ENCODE measurements around the gene GABARAP.

GABARAP gene

DNA sequence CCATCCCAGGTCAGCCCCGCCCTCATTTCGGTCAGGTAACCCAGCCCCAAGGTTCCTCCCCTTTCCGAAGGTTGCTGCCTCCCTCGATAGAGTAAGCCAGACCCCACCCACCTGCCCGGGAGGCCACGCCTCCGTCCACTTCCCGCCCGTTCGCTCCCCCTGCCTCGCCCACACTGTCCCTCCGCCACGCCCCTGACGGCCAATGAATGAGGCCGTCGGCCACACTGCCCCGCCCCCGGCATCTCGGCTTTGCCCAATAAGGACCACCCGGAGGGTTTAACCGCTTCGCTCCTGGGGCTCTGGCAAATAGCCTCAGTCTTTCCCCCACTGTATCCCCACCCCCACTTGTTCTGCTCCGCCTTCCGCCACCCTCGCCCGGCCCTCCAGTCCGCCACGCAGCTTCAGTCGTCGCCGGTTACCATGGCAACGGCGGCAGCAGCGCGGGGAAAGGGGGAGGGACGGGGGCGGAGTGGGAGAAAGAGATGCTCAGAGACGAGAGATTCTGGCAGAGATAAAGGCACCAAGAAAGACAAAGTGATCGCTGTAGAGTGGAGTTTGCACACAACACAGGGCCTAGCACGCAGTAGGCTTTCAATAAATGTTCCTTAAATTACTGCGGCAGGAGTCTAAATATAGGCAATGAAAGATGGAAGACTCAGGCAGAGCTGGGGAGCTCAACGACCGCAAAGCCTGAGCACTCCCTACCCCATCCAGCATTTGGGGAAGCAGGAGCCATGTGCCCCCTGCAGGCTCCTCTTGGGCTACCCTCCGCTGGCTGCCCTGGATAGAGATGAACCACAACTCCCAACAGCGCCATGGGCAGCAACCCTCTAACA is 27.7 kb downstream of the GABARAP start (continued):
- TF ChIP-seq, protein P1, sequence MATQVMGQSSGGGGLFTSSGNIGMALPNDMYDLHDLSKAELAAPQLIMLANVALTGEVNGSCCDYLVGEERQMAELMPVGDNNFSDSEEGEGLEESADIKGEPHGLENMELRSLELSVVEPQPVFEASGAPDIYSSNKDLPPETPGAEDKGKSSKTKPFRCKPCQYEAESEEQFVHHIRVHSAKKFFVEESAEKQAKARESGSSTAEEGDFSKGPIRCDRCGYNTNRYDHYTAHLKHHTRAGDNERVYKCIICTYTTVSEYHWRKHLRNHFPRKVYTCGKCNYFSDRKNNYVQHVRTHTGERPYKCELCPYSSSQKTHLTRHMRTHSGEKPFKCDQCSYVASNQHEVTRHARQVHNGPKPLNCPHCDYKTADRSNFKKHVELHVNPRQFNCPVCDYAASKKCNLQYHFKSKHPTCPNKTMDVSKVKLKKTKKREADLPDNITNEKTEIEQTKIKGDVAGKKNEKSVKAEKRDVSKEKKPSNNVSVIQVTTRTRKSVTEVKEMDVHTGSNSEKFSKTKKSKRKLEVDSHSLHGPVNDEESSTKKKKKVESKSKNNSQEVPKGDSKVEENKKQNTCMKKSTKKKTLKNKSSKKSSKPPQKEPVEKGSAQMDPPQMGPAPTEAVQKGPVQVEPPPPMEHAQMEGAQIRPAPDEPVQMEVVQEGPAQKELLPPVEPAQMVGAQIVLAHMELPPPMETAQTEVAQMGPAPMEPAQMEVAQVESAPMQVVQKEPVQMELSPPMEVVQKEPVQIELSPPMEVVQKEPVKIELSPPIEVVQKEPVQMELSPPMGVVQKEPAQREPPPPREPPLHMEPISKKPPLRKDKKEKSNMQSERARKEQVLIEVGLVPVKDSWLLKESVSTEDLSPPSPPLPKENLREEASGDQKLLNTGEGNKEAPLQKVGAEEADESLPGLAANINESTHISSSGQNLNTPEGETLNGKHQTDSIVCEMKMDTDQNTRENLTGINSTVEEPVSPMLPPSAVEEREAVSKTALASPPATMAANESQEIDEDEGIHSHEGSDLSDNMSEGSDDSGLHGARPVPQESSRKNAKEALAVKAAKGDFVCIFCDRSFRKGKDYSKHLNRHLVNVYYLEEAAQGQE (tag by site-specific recombination; IDR thresholded peaks at IDR 0.05), result no peak
- TF ChIP-seq ZNF76 (tag by site-specific recombination; IDR thresholded peaks at IDR 0.05; ENCODE audit: borderline replicate concordance, low read depth), result peak; percentile 97; the same call in 1 of the 2 replicates
- TF ChIP-seq, protein P2, sequence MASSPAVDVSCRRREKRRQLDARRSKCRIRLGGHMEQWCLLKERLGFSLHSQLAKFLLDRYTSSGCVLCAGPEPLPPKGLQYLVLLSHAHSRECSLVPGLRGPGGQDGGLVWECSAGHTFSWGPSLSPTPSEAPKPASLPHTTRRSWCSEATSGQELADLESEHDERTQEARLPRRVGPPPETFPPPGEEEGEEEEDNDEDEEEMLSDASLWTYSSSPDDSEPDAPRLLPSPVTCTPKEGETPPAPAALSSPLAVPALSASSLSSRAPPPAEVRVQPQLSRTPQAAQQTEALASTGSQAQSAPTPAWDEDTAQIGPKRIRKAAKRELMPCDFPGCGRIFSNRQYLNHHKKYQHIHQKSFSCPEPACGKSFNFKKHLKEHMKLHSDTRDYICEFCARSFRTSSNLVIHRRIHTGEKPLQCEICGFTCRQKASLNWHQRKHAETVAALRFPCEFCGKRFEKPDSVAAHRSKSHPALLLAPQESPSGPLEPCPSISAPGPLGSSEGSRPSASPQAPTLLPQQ (tag by site-specific recombination; IDR thresholded peaks at IDR 0.05), result 0 out of 2 replicates have a peak, but pooled peaks have one; percentile 11
- TF ChIP-seq, protein P3, sequence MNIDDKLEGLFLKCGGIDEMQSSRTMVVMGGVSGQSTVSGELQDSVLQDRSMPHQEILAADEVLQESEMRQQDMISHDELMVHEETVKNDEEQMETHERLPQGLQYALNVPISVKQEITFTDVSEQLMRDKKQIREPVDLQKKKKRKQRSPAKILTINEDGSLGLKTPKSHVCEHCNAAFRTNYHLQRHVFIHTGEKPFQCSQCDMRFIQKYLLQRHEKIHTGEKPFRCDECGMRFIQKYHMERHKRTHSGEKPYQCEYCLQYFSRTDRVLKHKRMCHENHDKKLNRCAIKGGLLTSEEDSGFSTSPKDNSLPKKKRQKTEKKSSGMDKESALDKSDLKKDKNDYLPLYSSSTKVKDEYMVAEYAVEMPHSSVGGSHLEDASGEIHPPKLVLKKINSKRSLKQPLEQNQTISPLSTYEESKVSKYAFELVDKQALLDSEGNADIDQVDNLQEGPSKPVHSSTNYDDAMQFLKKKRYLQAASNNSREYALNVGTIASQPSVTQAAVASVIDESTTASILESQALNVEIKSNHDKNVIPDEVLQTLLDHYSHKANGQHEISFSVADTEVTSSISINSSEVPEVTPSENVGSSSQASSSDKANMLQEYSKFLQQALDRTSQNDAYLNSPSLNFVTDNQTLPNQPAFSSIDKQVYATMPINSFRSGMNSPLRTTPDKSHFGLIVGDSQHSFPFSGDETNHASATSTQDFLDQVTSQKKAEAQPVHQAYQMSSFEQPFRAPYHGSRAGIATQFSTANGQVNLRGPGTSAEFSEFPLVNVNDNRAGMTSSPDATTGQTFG (tag by site-specific recombination; IDR thresholded peaks at IDR 0.05; ENCODE audit: borderline replicate concordance), result no peak
- no peak for TF ChIP-seq ZNF416 (tag by site-specific recombination; IDR thresholded peaks at IDR 0.05)
- TF ChIP-seq ZNF701 (tag by site-specific recombination; IDR thresholded peaks at IDR 0.05), result no peak
- peak; percentile 88 for TF ChIP-seq IKZF3 (tag by site-specific recombination; IDR thresholded peaks at IDR 0.05)
- peak; percentile 50 for TF ChIP-seq ZNF341 (tag by site-specific recombination; IDR thresholded peaks at IDR 0.05; ENCODE audit: low read depth)
- TF ChIP-seq, protein P4, sequence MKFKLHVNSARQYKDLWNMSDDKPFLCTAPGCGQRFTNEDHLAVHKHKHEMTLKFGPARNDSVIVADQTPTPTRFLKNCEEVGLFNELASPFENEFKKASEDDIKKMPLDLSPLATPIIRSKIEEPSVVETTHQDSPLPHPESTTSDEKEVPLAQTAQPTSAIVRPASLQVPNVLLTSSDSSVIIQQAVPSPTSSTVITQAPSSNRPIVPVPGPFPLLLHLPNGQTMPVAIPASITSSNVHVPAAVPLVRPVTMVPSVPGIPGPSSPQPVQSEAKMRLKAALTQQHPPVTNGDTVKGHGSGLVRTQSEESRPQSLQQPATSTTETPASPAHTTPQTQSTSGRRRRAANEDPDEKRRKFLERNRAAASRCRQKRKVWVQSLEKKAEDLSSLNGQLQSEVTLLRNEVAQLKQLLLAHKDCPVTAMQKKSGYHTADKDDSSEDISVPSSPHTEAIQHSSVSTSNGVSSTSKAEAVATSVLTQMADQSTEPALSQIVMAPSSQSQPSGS (tag by site-specific recombination; IDR thresholded peaks at IDR 0.05; ENCODE audit: low read depth), result no peak
- TF ChIP-seq, protein P5, sequence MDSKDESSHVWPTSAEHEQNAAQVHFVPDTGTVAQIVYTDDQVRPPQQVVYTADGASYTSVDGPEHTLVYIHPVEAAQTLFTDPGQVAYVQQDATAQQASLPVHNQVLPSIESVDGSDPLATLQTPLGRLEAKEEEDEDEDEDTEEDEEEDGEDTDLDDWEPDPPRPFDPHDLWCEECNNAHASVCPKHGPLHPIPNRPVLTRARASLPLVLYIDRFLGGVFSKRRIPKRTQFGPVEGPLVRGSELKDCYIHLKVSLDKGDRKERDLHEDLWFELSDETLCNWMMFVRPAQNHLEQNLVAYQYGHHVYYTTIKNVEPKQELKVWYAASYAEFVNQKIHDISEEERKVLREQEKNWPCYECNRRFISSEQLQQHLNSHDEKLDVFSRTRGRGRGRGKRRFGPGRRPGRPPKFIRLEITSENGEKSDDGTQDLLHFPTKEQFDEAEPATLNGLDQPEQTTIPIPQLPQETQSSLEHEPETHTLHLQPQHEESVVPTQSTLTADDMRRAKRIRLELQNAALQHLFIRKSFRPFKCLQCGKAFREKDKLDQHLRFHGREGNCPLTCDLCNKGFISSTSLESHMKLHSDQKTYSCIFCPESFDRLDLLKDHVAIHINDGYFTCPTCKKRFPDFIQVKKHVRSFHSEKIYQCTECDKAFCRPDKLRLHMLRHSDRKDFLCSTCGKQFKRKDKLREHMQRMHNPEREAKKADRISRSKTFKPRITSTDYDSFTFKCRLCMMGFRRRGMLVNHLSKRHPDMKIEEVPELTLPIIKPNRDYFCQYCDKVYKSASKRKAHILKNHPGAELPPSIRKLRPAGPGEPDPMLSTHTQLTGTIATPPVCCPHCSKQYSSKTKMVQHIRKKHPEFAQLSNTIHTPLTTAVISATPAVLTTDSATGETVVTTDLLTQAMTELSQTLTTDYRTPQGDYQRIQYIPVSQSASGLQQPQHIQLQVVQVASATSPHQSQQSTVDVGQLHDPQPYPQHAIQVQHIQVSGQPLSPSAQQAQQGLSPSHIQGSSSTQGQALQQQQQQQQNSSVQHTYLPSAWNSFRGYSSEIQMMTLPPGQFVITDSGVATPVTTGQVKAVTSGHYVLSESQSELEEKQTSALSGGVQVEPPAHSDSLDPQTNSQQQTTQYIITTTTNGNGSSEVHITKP (tag by site-specific recombination; IDR thresholded peaks at IDR 0.05), result peak; percentile 94
- TF ChIP-seq GLI2 (tag by site-specific recombination; IDR thresholded peaks at IDR 0.05; ENCODE audit: borderline replicate concordance, low read depth), result no peak
- TF ChIP-seq, protein P6, sequence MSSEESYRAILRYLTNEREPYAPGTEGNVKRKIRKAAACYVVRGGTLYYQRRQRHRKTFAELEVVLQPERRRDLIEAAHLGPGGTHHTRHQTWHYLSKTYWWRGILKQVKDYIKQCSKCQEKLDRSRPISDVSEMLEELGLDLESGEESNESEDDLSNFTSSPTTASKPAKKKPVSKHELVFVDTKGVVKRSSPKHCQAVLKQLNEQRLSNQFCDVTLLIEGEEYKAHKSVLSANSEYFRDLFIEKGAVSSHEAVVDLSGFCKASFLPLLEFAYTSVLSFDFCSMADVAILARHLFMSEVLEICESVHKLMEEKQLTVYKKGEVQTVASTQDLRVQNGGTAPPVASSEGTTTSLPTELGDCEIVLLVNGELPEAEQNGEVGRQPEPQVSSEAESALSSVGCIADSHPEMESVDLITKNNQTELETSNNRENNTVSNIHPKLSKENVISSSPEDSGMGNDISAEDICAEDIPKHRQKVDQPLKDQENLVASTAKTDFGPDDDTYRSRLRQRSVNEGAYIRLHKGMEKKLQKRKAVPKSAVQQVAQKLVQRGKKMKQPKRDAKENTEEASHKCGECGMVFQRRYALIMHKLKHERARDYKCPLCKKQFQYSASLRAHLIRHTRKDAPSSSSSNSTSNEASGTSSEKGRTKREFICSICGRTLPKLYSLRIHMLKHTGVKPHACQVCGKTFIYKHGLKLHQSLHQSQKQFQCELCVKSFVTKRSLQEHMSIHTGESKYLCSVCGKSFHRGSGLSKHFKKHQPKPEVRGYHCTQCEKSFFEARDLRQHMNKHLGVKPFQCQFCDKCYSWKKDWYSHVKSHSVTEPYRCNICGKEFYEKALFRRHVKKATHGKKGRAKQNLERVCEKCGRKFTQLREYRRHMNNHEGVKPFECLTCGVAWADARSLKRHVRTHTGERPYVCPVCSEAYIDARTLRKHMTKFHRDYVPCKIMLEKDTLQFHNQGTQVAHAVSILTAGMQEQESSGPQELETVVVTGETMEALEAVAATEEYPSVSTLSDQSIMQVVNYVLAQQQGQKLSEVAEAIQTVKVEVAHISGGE (tag by site-specific recombination; conservative IDR thresholded peaks at IDR 0.05; ENCODE audit: low read depth), result no peak
- no peak for TF ChIP-seq ZNF24 (tag by site-specific recombination; IDR thresholded peaks at IDR 0.05)
- no peak for TF ChIP-seq ZNF747 (tag by site-specific recombination; IDR thresholded peaks at IDR 0.05)
- TF ChIP-seq, protein P7, sequence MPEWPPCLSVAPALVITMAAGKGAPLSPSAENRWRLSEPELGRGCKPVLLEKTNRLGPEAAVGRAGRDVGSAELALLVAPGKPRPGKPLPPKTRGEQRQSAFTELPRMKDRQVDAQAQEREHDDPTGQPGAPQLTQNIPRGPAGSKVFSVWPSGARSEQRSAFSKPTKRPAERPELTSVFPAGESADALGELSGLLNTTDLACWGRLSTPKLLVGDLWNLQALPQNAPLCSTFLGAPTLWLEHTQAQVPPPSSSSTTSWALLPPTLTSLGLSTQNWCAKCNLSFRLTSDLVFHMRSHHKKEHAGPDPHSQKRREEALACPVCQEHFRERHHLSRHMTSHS (tag by site-specific recombination; IDR thresholded peaks at IDR 0.05), result no peak
- no peak for TF ChIP-seq ZNF529 (tag by site-specific recombination; IDR thresholded peaks at IDR 0.05; ENCODE audit: insufficient replicate concordance)
- TF ChIP-seq OSR2 (tag by site-specific recombination; IDR thresholded peaks at IDR 0.05), result peak; percentile 58
- TF ChIP-seq, protein P8, sequence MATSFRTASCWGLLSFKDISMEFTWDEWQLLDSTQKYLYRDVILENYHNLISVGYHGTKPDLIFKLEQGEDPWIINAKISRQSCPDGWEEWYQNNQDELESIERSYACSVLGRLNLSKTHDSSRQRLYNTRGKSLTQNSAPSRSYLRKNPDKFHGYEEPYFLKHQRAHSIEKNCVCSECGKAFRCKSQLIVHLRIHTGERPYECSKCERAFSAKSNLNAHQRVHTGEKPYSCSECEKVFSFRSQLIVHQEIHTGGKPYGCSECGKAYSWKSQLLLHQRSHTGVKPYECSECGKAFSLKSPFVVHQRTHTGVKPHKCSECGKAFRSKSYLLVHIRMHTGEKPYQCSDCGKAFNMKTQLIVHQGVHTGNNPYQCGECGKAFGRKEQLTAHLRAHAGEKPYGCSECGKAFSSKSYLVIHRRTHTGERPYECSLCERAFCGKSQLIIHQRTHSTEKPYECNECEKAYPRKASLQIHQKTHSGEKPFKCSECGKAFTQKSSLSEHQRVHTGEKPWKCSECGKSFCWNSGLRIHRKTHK (tag by site-specific recombination; IDR thresholded peaks at IDR 0.05), result no peak
